Measurements from ENCODE around the gene SPATA2.

Gene SPATA2

GRCh38 chr20:49874696-49875095 is 40.6 kb downstream of the SPATA2 start:
- no peak for TF ChIP-seq CTCF (IDR thresholded peaks at IDR 0.05; ENCODE audit: low read depth, low read length, missing control alignments)
- in situ Hi-C loops (cut with HindIII; ENCODE audit: low sequenced_read_pairs), result no loop called here
- no peak for DNase-seq (ENCODE audit: low read depth)
- no peak overlapping the region for H3K4me3 ChIP-seq (ENCODE audit: low read depth, low read length)

GRCh38 chr20:49872056-49872455 is 43.3 kb downstream of the SPATA2 start:
- in situ Hi-C loops (cut with HindIII; ENCODE audit: low sequenced_read_pairs), result no loop called here
- no peak for TF ChIP-seq CTCF (IDR thresholded peaks at IDR 0.05; ENCODE audit: low read depth, low read length, missing control alignments)
- no peak overlapping the region for H3K4me3 ChIP-seq (ENCODE audit: low read depth, low read length)
- DNase-seq (ENCODE audit: low read depth), result no peak

GRCh38 chr20:49871391-49871948 is 43.9 kb downstream of the SPATA2 start:
- DNase-seq (ENCODE audit: low read depth), result no peak
- in situ Hi-C loops (cut with HindIII; ENCODE audit: low sequenced_read_pairs), result no loop called here
- TF ChIP-seq CTCF (IDR thresholded peaks at IDR 0.05; ENCODE audit: low read depth, low read length, missing control alignments), result no peak
- no peak overlapping the region for H3K4me3 ChIP-seq (ENCODE audit: low read depth, low read length)

- H3K4me3 ChIP-seq (ENCODE audit: low read depth, low read length), result no peak overlapping the region
- DNase-seq (ENCODE audit: low read depth), result no peak
- in situ Hi-C loops (cut with HindIII; ENCODE audit: low sequenced_read_pairs), result no loop called here
- TF ChIP-seq CTCF (IDR thresholded peaks at IDR 0.05; ENCODE audit: low read depth, low read length, missing control alignments), result no peak
These were observed 45.1 kb downstream of the SPATA2 start for GRCh38 chr20:49870261-49870660.

- no peak for TF ChIP-seq CTCF (IDR thresholded peaks at IDR 0.05; ENCODE audit: low read depth, low read length, missing control alignments)
- H3K4me3 ChIP-seq (ENCODE audit: low read depth, low read length), result no peak overlapping the region
- in situ Hi-C loops (cut with HindIII; ENCODE audit: low sequenced_read_pairs), result no loop called here
These were observed 46.4 kb downstream of the SPATA2 start for GRCh38 chr20:49868964-49869363.

GRCh38 chr20:49868538-49868937 is 46.8 kb downstream of the SPATA2 start:
- no peak for DNase-seq (ENCODE audit: low read depth)
- TF ChIP-seq CTCF (IDR thresholded peaks at IDR 0.05; ENCODE audit: low read depth, low read length, missing control alignments), result no peak
- no peak overlapping the region for H3K4me3 ChIP-seq (ENCODE audit: low read depth, low read length)
- in situ Hi-C loops (cut with HindIII; ENCODE audit: low sequenced_read_pairs), result no loop called here

More at GRCh38 chr20:49868964-49869363, 46.4 kb downstream of the SPATA2 start:
- no peak for DNase-seq (ENCODE audit: low read depth)
